Measurements from ENCODE around the gene MCCD1.

DNA sequence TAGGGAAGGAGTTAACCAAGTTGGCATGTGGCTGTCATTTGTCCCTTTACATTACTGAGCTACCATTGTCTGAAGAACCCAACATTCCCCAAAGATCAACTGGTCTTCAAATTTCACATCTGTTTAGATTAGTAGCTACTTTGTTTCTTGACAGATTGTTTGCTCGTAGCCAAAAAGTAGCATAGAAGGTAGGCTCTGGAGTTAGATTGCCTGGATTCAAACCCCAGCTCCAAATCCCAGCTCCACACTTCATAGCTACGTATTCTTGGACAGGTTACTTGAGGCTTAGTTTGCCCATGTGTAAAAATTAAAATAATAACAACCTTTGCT, 19.7 kb downstream of the MCCD1 start:
- no peak for TF ChIP-seq POLR2A (IDR thresholded peaks at IDR 0.05; ENCODE audit: low read length)
- no peak for TF ChIP-seq GATA1 (IDR thresholded peaks at IDR 0.05; ENCODE audit: low read depth, low read length)

All from erythroblast (primary cell).